ENCODE data around the gene KDM5B.

KDM5B gene

DNA sequence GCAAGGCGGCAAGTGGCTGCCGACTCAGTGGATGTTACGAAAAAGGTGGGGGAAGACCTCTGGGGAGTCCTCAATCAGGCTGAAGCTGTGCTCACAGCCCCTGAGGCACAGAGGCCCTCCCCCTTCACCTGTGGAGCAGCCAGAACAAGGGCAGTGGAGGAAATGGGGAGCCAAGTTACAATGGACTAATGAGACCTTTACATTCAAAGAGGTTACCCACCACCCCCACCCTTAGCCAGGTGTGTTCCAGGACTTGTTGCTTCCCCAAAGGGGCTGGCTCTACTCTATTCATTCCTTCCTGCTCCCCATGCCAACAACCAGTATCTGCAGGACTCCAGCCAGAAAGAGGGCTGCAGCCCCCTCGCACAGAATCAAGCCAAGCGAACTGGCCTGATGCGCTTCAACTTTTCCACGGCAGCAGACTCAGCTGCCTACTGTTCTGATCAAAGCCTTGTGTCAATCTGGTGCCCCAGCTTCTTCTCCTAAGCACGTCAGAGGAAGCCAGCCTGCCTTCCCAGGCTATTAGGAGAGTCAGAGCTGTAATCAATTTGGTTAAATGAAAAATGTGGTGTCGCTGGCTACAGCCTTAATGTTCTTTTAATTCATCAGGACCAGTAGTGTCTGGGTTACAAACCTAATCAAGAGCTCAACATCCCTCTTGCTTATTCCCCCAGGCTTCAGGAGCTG lies 96.1 kb downstream of the KDM5B start:
- TF ChIP-seq, protein P1, sequence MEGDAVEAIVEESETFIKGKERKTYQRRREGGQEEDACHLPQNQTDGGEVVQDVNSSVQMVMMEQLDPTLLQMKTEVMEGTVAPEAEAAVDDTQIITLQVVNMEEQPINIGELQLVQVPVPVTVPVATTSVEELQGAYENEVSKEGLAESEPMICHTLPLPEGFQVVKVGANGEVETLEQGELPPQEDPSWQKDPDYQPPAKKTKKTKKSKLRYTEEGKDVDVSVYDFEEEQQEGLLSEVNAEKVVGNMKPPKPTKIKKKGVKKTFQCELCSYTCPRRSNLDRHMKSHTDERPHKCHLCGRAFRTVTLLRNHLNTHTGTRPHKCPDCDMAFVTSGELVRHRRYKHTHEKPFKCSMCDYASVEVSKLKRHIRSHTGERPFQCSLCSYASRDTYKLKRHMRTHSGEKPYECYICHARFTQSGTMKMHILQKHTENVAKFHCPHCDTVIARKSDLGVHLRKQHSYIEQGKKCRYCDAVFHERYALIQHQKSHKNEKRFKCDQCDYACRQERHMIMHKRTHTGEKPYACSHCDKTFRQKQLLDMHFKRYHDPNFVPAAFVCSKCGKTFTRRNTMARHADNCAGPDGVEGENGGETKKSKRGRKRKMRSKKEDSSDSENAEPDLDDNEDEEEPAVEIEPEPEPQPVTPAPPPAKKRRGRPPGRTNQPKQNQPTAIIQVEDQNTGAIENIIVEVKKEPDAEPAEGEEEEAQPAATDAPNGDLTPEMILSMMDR (conservative IDR thresholded peaks at IDR 0.05; ENCODE audit: low read depth, low read length), result no peak
- DNase-seq (ENCODE audit: low read depth), result no peak

DNA sequence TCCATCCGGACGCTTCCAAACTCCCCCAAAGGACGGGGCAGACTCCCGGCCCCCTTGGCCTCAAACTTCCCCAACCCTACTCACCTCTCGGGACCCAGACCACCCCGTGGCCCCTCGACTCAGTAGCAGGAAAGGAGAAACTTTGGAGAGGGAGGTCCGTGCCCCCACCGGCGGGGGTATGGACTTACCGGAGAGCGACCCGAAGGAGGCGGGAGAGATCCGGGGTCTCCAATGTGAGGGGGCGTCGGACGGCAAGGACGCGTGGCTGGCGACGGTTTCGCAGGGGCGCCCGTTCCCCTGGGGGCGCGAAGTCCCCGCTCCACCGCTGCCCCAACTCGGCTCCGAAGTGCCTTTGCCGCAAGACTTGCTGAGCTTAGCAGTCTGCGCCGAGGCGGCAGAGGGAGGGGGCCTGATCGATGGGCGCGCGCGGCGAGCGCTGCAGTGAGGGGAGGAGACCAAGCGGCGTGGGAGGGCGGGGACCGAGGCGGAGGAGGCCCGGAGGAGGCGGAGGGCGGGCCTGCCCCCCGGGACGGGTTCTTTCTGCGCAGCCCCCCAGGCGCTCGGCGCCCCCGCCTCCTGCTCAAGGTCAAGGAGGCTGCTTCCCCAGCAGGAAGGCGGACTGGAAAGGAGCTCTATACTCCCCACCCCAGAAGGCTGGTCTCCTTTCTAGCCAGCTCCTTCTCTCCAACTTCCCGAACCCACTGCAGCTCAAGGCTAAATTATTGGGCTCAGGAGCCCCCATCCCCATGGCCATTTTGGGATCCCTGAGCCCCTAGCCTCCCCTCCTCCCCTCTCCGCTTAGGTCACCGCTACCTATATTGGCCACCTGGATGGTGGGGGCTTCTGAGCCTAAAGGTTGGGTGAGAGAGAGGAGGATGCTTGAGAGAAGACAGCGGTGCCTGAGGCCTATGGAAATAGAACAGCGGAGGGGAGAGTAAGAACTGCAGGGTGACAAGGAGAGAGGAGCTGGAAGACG lies 97.9 kb downstream of the KDM5B start, which contains the start of gene SYT2:
SYT2 (minus strand) TSS at position 385 of the 976 bp plus-strand sequence. CDS start 104,682 bp downstream, outside the sequence.
- TF ChIP-seq, protein P1 (conservative IDR thresholded peaks at IDR 0.05; ENCODE audit: low read depth, low read length), result no peak

More for the DNA sequence above, 96.1 kb downstream of the KDM5B start:
- no peak overlapping the region for H3K4me3 ChIP-seq (ENCODE audit: low read length)

GRCh38 chr1:202709276-202710041 lies 98.8 kb downstream of the KDM5B start:
- DNase-seq (ENCODE audit: low read depth), result no peak
- TF ChIP-seq, protein P1 (conservative IDR thresholded peaks at IDR 0.05; ENCODE audit: low read depth, low read length), result no peak
- no peak overlapping the region for H3K4me3 ChIP-seq (ENCODE audit: low read length)

More for the DNA sequence above, 97.9 kb downstream of the KDM5B start, which contains the start of gene SYT2:
- no peak for DNase-seq (ENCODE audit: low read depth)
- peak within 1 kb of the TSS; percentile 30 for H3K4me3 ChIP-seq (ENCODE audit: low read length)

DNA sequence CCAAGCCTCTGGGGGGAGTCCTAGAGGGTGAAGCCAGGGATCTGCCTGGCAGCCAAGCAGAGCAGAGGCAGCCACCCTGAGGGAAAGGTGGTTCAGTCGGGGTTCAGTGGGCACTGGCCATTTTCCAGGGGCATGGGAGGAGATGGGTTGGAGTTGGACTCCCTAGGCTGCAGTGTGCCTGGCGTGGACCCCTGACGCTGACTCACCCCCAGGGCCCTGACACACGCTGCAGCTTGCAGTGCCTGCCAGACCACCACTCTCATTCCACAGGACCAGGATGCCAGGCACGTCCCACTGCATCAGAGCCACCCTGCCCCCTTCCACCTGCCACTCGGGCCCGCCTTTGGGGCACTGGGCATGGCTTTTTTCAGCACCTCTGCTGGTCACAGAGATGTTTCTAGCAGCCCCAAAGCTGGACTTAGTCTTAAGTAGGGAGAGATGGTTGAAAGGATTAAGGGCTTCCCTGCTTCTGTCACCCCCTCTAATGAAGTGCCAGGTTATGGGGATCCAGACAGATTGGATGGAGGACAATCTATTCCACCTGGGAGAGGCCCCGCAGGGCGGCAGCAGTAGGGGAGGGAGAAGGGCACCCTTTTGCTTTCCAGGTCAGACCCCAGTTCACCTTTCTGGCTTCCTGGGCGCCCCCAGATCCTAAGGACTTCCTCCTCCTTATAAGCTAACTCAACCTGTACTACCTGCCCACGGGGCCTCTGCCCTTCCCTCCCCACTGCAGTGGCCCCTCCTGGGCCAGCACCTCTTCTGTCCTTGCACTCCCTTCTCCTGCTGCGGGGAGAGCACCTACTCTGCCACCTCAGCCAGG lies 99.6 kb downstream of the KDM5B start:
- DNase-seq (ENCODE audit: low read depth), result no peak

DNA sequence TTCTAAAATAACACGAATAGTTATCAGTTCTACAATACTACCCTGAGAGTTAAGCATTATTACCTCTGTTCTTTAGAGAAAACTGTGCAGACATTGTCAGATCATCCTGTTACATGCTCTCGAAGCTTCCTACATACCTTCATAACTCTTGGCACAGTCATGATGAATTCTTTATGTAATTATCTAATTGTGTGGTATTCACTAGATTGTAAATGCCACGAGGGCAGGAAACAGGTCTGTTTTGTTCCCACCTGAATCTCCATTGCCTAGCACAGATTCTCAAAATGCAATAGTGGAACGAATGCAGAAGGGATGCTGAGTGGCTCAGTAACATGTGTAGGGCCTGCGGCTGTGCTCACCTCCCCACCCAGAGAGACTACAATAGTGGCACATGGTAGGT lies 101.4 kb downstream of the KDM5B start:
- H3K4me3 ChIP-seq (ENCODE audit: low read length), result no peak overlapping the region
- DNase-seq (ENCODE audit: low read depth), result no peak
- TF ChIP-seq, protein P1 (conservative IDR thresholded peaks at IDR 0.05; ENCODE audit: low read depth, low read length), result no peak

More for the DNA sequence above, 99.6 kb downstream of the KDM5B start:
- no peak overlapping the region for H3K4me3 ChIP-seq (ENCODE audit: low read length)
- TF ChIP-seq, protein P1 (conservative IDR thresholded peaks at IDR 0.05; ENCODE audit: low read depth, low read length), result no peak

GRCh38 chr1:202704601-202705000 lies 103.6 kb downstream of the KDM5B start:
- no peak for DNase-seq (ENCODE audit: low read depth)
- TF ChIP-seq, protein P1 (conservative IDR thresholded peaks at IDR 0.05; ENCODE audit: low read depth, low read length), result no peak
- H3K4me3 ChIP-seq (ENCODE audit: low read length), result no peak overlapping the region

Measured in retinal pigment epithelial cell (primary cell).